Duodenal mucosa (tissue), 2 donors: ENCODE data around the gene CLIP2.
"Not testable (repeated sequence)": the region's sequence is repeated elsewhere in the genome, so short reads cannot be mapped to it uniquely, and the experiment has no call there.

Experiments
- H3K27ac ChIP-seq: one replicate; pipeline ENCODE4 v1.7.0; 2013; ENCODE audit warnings: low read depth, low read length
- H3K27me3 ChIP-seq, 2 donors: one replicate each; pipeline ENCODE4 v1.7.0; 2013; ENCODE audit warnings: low read length in 2 of 2, control low read depth in 1 of 2; ENCODE audit not compliant: insufficient read depth in 2 of 2, control insufficient read depth in 1 of 2
- H3K36me3 ChIP-seq, 2 donors: one replicate each; pipeline ENCODE4 v1.7.0; 2013; ENCODE audit warnings: low read length in 2 of 2, control low read depth in 1 of 2; ENCODE audit not compliant: insufficient read depth in 2 of 2, control insufficient read depth in 1 of 2
- H3K4me1 ChIP-seq, 2 donors: one replicate each; pipeline ENCODE4 v1.7.0; 2013; ENCODE audit warnings: low read length in 2 of 2, control low read depth in 1 of 2; ENCODE audit not compliant: insufficient read depth in 2 of 2, control insufficient read depth in 1 of 2
- H3K4me3 ChIP-seq, 2 donors: one replicate each; pipeline ENCODE4 v1.7.0; 2013; ENCODE audit warnings: low read length in 2 of 2, low read depth in 1 of 2
- H3K9ac ChIP-seq, 2 donors: one replicate each; pipeline ENCODE4 v1.7.0; 2013; ENCODE audit warnings: low read length in 2 of 2, low read depth in 1 of 2
- H3K9me3 ChIP-seq, 2 donors: one replicate each; pipeline ENCODE4 v1.7.0; 2013; ENCODE audit warnings: low read length in 2 of 2, control low read depth in 1 of 2; ENCODE audit not compliant: control insufficient read depth in 1 of 2

CLIP2 gene

GRCh38 chr7:74254858-74255379, 34.3 kb upstream of the CLIP2 start:
- H3K27ac ChIP-seq, result peak overlapping the region; percentile 95
- peak overlapping the region; percentile 86 to 90 for H3K9ac ChIP-seq
- H3K36me3 ChIP-seq, result peaks cover 0 to 11% of the 10 kb centered on the region in 2 donors
- H3K4me1 ChIP-seq, result peaks cover 5 to 19% of the 10 kb centered on the region in 2 donors
- H3K9me3 ChIP-seq, result no peaks in the 10 kb centered on the region
- H3K27me3 ChIP-seq, result no peaks in the 10 kb centered on the region
- peak overlapping the region; percentile 93 to 97 for H3K4me3 ChIP-seq

DNA sequence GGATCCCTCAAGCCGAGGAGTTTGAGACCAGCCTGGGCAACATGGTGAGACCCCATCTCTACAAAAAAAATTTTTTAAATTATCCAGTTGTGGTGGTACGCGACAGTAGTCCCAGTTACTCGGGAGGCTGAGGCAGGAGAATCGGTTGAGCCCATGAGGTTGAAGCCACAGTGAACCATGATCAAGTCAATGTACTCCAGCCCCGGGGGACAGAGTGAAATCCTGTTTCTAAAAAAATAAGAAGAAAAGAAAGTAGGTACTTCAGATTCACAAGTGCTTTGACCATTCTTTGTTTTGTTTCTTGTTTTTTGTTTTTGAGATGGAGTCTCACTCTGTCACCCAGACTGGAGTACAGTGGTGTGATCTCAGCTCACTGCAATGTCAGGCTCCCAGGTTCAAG, 33.7 kb upstream of the CLIP2 start:
- H3K36me3 ChIP-seq, H3K27ac ChIP-seq, H3K27me3 ChIP-seq, H3K9me3 ChIP-seq: not testable (repeated sequence)
- H3K4me3 ChIP-seq, result peak overlapping the region; percentile 93 to 97
- peak overlapping the region in 1 of 2 donors; percentile 90 for H3K9ac ChIP-seq
- peaks cover 5 to 19% of the 10 kb centered on the region in 2 donors for H3K4me1 ChIP-seq

GRCh38 chr7:74256491-74257408, 32.5 kb upstream of the CLIP2 start:
- Histone ChIP-seq H3K27me3 (no peaks in the 10 kb centered on the region), H3K9me3 (no peaks in the 10 kb centered on the region), H3K4me3 (no peak overlapping the region), H3K9ac (no peak overlapping the region), H3K27ac (no peak overlapping the region), H3K4me1 (peaks cover 5 to 19% of the 10 kb centered on the region in 2 donors), H3K36me3 (no peaks in the 10 kb centered on the region)

DNA sequence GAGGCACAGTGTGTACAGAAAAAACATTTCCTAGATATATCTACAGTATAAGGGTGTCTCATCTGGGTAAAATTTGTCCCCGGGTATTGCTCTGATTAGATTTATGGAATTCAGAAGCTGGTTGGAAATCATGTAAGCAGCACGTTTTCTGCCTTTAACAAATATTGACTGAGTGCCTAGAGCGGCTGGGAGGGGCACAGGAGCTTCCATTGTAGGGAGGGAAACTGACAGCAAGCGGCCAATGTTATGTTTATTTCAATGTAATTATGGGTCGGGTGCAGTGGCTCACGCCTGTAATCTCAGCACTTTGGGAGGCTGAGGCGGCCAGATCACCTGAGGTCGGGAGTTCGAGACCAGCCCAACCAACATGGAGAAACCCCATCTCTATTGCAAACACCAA, 30.6 kb upstream of the CLIP2 start:
- H3K27me3 ChIP-seq, result no peaks in the 10 kb centered on the region
- H3K27ac ChIP-seq, result no peak overlapping the region
- H3K4me3 ChIP-seq, result no peak overlapping the region
- no peak overlapping the region for H3K9ac ChIP-seq
- no peaks in the 10 kb centered on the region for H3K36me3 ChIP-seq
- H3K9me3 ChIP-seq, result no peaks in the 10 kb centered on the region
- peaks cover 0 to 12% of the 10 kb centered on the region in 2 donors for H3K4me1 ChIP-seq

DNA sequence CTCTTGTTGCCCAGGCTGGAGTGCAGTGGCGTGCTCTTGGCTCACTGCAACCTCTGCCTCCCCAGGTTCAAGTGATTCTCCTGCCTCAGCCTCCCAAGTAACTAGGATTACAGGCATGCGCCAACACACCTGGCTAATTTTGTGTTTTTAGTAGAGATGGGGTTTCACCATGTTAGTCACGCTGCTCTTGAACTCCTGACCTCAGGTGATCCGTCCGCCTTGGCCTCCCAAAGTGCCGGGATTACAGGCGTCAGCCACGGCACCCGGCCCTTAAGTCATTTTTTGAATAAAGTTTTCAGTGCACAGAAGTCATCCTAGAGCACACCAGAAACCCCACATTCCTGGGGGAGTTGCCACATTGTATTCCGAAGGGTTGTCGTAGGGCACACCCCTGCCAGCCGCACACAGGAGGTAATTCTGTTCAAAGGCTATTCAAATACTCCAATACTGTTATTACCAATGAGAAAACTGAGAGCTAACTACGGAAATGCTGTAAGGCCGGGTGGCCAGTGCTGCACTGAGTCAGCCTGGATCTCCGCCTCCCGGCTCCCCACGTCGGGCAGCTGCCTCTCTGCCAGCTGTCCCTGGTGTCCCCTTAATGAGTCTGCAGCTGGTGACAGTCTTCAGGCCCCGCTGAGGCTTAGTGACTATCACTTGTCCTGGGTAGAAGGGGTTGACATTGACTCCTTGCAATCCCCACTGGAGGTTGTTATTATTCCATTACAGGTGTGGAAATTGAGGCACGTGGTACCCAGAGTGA, 26.4 kb upstream of the CLIP2 start:
- Histone ChIP-seq H3K9me3 (no peaks in the 10 kb centered on the region), H3K9ac (no peak overlapping the region), H3K27ac (no peak overlapping the region), H3K27me3 (no peaks in the 10 kb centered on the region), H3K4me1 (peaks cover 0 to 8% of the 10 kb centered on the region in 2 donors), H3K4me3 (no peak overlapping the region), H3K36me3 (no peaks in the 10 kb centered on the region)

- H3K27me3 ChIP-seq, result no peaks in the 10 kb centered on the region
- no peak overlapping the region for H3K4me3 ChIP-seq
- no peak overlapping the region for H3K9ac ChIP-seq
- peaks cover 0 to 8% of the 10 kb centered on the region in 2 donors for H3K4me1 ChIP-seq
- no peaks in the 10 kb centered on the region for H3K36me3 ChIP-seq
- H3K9me3 ChIP-seq, result no peaks in the 10 kb centered on the region
- H3K27ac ChIP-seq, result no peak overlapping the region
Observed at GRCh38 chr7:74263399-74264120, 25.6 kb upstream of the CLIP2 start.

- Histone ChIP-seq H3K9ac (no peak overlapping the region), H3K36me3 (no peaks in the 10 kb centered on the region), H3K4me3 (no peak overlapping the region), H3K27me3 (no peaks in the 10 kb centered on the region), H3K4me1 (peaks cover 0 to 11% of the 10 kb centered on the region in 2 donors), H3K27ac (no peak overlapping the region), H3K9me3 (no peaks in the 10 kb centered on the region)
Observed at GRCh38 chr7:74266191-74266963, 22.8 kb upstream of the CLIP2 start.

- Histone ChIP-seq H3K9me3 (no peaks in the 10 kb centered on the region), H3K27ac (no peak overlapping the region), H3K4me3 (no peak overlapping the region), H3K36me3 (no peaks in the 10 kb centered on the region), H3K27me3 (no peaks in the 10 kb centered on the region), H3K4me1 (peaks cover 0 to 23% of the 10 kb centered on the region in 2 donors), H3K9ac (no peak overlapping the region)
Observed at GRCh38 chr7:74267756-74268565, 21.2 kb upstream of the CLIP2 start.
